A204.1 (cell line): ENCODE data around the gene TENM4.

ENCODE experiments used
- FAIRE-seq: peaks from 2 replicates; lab custom pipeline; 2012; peaks lifted over from hg19 to GRCh38; lab: Jason Lieb, UNC

Gene TENM4

DNA sequence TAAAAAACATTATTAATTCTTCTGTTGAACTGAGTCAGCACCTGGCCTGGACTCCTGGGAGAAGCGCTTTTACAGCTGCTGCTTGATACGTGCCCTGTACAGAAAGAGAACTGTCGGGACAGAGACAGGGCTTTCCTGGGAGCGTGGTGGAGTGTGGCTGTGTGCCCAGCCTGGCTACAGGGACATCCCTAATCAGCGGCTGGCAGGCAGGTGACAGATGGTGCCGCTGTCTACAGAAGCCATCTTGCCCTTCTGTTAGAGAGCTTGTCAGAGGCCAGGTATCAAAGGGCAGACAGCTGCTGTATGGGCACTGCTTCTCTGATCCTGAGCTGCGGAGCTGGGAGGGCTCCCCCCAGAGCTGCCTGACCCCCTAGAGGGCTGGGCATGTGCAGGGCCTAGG, 361.8 kb downstream of the TENM4 start:
- FAIRE-seq, result no peak

DNA sequence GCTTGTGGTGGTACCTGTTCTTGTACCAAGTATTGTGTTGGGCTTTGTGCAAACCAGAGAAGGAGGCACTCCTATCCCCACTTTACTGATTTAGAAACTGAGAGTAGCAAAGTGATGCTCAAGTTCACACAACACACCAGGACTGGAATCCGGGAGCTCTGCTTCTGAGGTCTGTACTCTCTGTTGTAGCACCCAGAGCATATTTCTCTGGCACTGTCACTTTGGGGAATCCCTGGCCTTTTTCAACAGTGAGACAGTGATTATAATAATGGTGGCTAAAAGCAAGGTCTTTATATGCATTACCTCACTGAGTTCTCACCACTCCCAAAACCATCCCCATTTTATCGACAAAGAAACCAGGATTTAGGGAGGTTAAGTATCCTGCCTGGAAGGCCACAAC, 362.4 kb downstream of the TENM4 start:
- FAIRE-seq, result no peak

- FAIRE-seq, result no peak
Measured at GRCh38 chr11:79077702-79078330, 363.0 kb downstream of the TENM4 start.

DNA sequence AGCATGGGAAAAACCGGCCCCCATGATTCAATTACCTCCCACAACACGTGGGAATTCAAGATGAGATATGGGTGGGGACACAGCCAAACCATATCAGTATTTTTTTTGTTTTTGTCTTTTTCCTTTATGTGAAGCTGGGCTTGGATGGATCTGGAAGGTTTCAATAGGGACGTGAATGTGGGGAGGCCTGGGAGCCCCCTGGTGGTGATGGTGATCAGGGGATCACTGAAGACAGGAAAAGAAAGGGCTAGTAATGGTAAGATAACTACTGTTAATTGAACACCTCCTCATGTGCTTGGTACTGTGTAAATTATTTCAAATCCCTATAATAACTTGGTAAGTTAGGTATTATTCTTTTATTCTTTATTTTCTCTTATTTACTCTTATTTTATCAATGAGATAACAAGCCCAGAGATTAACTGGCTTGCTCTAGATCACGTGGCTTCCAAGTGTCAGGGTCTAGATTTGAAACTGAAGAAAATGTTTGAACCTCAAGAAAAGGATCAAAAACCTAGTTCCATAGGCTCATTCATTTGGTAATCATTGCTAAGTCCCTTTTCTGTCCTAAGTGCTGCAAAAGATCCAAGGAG, 364.2 kb downstream of the TENM4 start:
- FAIRE-seq, result no peak

DNA sequence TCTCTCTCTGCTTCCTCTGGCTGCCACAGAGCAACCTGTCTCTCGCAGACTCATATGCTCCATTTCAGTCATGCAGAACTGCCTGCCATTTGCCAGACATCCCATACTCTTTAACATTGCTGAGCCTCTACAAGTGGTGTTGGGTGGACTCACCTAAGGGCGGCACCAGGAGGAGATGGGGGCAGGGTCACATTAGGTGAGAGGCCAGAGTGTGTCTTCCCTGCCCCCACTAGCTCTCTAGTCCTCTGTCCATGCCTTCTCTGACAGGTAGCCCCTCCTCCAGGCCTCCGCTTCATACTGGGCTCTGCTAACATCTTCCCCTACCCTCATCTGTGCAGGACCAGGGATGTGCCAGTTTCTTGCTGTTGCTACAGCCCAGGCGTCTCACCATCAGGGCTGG, 366.3 kb downstream of the TENM4 start:
- FAIRE-seq, result no peak

DNA sequence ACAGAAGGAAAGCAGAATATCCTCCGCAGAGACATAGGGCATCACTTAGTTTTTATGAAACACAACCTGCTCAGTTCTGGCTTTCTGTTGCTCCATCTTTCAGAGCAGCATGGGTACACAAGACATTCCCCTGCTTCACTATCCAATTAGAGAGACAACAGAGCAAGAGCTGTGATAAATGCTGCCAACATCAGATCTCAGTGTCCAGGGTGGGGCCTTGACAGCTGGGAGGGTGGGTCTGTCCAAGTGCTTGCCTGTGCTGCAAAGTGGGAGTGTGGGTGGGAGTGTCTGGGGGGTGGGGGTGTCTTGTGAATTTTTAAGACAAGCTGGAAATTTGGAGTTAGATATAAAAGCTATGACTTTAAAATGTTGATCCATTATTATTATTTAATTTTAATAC, 369.6 kb downstream of the TENM4 start:
- no peak for FAIRE-seq

GRCh38 chr11:79070518-79070917, 370.3 kb downstream of the TENM4 start:
- FAIRE-seq, result no peak

DNA sequence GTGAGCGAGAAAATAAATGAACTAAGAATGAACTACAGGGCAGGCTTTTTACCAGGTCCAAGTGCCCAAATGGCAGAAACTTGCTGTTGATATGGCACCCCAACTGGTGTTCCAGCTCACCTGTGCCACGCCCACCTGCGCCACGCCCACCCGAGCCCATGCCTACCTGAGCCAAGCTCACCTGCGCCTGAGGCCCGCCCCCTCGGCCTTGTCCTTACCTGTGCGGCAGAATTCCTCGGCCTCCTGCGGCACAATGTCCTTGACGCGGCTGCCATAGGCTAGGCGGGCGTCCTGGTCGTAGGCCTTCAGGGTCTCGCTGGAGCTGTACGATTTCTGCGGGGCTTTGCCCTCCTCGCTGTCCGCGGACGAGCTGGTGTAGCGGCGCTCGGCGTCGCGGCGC, 371.3 kb downstream of the TENM4 start:
- FAIRE-seq, result no peak

- FAIRE-seq, result no peak
Measured at GRCh38 chr11:79068356-79068755, 372.5 kb downstream of the TENM4 start.

GRCh38 chr11:79067352-79067679, 373.5 kb downstream of the TENM4 start:
- FAIRE-seq, result no peak

DNA sequence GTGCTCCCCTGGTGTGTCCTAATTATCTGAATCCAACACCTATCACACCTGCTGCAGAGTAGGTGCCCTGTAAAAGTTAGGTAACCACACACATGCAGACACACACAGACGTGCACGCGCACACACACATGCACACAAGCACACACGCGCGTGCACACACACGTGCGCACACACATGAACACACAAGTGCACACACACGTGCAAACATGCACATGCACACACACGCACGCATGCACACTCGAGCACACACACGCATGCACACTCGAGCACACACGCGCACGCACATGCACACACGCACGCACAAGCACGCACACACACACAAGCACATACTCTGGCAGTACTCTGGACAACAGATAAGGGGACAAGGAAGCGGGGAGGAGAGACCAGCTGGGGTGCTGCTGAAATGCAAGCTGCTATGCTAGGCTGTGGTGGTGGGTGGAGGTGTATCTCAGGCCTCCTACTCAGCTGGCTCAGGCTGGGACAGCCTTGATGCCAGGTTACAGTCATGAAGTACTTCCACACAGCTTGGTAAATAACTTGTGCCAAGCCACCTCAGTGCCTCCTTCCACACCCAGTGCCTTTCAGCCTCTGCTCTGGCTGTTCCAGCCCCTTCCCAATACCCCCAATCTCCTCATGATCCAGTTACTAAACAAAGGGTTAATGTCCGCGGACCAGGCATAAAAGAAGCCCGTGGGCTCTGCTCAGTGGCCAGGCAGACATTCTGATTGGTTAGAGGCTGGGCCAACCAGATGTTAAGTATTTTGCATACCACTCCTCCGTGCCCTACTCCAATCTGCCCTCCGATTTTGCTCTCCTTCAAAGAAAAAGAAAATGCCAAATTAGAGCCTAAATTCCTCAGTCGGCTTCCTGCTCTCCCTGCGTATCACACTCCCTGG, 374.1 kb downstream of the TENM4 start:
- no peak for FAIRE-seq

DNA sequence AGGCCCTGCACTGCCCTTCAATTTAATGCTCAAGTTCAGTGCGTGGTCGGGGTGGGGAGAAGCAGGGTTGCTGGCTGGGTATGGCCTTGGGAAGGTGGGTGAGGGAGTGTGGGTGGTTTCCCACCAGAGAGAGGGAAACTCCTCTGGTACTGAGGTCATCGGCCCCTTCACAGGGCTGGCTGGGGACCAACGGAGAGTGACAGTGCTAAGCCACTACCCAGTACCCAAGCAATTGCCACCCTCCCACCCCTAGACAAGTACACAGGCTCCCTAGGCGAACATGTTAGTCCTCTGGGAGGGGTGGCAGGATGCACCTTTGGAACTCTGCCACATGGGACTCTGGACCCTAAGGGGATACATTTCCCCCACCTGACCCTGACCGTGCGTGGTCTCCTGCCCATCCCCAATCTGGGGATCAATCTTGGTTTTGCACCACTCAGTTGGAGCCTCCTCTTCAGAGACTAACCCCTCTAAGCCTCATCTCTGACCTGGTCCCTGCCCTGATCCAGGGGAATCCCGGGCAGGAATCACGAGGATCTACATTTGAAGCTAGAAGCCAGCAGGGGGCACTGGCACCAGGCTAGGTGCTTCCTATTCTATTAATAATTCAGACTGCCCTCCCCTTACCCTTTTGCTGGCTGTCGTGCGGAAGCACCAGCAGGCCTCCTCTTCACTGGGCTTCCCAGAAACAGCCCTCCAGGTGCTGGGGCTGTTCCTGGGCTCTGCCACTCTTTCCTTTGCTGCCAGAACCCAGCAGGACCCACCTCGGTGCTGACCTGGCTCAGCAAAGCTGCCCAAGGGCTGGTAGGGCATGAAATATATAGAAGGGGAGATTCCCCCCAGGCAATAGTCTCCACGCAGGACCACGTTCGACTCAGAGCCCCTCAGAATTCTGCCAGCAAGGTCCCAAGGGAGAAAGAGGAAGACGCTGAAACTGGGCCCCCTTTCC, 377.7 kb downstream of the TENM4 start:
- FAIRE-seq, result no peak

GRCh38 chr11:79060081-79060953, 380.5 kb downstream of the TENM4 start:
- no peak for FAIRE-seq

GRCh38 chr11:79059141-79059540, 381.7 kb downstream of the TENM4 start:
- FAIRE-seq, result no peak

DNA sequence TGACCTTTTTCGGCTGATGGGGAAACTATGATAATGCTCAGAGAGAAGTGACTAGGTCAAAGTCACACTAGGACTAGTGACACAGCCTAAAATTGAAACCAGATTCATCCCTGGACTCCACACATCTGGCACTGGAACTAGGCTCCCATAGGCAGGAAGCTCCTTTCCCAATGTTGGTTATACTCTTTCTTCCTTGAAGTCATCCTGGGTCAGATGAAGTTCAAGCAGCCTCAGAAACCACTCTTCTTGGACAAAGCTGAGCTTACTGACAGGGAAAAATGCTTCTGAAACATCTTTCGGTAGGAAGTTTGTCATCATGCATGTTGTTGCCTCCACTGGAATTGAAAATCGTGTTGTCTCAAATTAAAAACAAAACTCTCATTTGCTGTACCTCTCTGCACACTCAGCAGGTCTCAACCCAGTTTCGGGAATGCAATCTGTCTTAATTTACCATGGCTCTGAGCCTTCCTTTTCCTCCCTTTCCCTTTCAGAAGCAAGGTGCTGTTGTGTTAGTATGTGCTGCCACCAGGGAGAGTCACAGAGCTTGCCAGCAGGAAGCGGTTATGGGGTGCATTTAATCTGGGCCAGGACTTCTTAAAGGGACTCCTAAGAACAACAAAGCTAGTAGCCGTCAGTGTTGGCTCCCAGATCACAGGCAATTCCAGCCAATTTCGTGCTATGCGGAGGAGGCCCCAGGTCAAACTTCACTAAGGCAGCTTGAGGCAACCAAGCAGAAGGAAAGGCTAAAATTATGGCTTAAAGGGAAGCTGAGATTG, 384.8 kb downstream of the TENM4 start:
- FAIRE-seq, result no peak

DNA sequence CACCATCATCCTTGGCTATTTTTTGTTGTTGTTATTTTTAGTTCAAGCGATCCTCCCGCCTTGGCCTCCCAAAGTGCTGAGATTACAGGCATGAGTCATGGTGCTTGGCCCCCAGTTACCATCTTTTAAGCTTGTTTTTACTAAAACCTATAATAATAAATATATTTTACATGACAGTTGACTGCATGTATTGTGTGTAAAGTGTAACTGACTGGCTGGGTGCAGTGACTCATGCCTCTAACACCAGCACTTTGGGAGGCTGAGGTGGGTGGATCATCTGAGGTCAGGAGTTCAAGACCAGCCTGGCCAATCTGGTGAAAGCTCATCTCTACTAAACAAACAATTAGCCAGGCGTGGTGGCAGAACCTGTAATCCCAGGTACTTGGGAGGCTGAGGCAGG, 386.2 kb downstream of the TENM4 start:
- FAIRE-seq, result no peak

- FAIRE-seq, result no peak
Measured at GRCh38 chr11:79052544-79052943, 388.3 kb downstream of the TENM4 start.

DNA sequence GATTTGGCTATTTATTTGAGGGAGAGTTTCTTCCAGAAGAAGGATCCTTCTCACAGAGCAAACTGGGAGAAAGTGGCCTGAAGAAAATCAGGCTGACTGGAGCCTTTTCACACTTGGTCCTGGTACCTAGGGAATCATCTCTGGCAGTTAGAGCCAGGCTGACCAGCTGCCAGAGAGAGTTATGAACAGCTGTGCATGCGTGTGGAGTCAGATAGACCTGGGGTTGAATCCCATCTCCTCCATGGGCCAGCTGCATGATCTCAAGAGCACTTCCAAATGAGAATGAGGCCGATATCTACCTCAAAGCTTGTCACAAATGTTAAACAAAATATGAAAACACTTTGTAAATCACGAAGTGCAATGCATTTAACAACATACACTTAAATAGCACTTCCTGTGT, 390.0 kb downstream of the TENM4 start:
- FAIRE-seq, result no peak

- FAIRE-seq, result no peak
Measured at GRCh38 chr11:79049741-79050179, 391.1 kb downstream of the TENM4 start.

- FAIRE-seq, result no peak
Measured at GRCh38 chr11:79047980-79048379, 392.9 kb downstream of the TENM4 start.

GRCh38 chr11:79047321-79047720, 393.5 kb downstream of the TENM4 start:
- no peak for FAIRE-seq
